HG03135 (cell line): ENCODE measurements around the gene ABHD16B.
"Not testable (repeated sequence)": the region's sequence is repeated elsewhere in the genome, so short reads cannot be mapped to it uniquely, and the experiment has no call there.

Source experiments
- ATAC-seq: cut with Tn5 transposase; IDR thresholded peaks from one replicate; pipeline ENCODE4 v1.9.1; 2021; ENCODE audit warnings: mild to moderate bottlenecking, moderate library complexity; ENCODE audit not compliant: unreplicated experiment

Gene ABHD16B

GRCh38 chr20:63874241-63874640 lies 12.9 kb downstream of the ABHD16B start:
- ATAC-seq: not testable (repeated sequence)

- no peak for ATAC-seq
Observed at GRCh38 chr20:63876489-63877036, 15.3 kb downstream of the ABHD16B start.

GRCh38 chr20:63877755-63878470 lies 16.6 kb downstream of the ABHD16B start:
- ATAC-seq: no peak

- no peak for ATAC-seq
Observed at GRCh38 chr20:63878899-63879663, 17.8 kb downstream of the ABHD16B start.

GRCh38 chr20:63880901-63881300 lies 19.6 kb downstream of the ABHD16B start:
- not testable (repeated sequence) for ATAC-seq

GRCh38 chr20:63881451-63882226 lies 20.3 kb downstream of the ABHD16B start:
- ATAC-seq: no peak

- no peak for ATAC-seq
Observed at GRCh38 chr20:63882257-63883200, 21.2 kb downstream of the ABHD16B start.

GRCh38 chr20:63883201-63883593 lies 21.9 kb downstream of the ABHD16B start:
- no peak for ATAC-seq

GRCh38 chr20:63884506-63885263 lies 23.4 kb downstream of the ABHD16B start:
- ATAC-seq: no peak

- no peak for ATAC-seq
Observed at GRCh38 chr20:63885264-63886053, 24.2 kb downstream of the ABHD16B start.

- ATAC-seq: no peak
Observed at GRCh38 chr20:63886054-63886419, 24.7 kb downstream of the ABHD16B start.

- ATAC-seq: no peak
Observed at GRCh38 chr20:63886921-63887320, 25.6 kb downstream of the ABHD16B start.

GRCh38 chr20:63889241-63890200 lies 28.2 kb downstream of the ABHD16B start:
- ATAC-seq: no peak

- ATAC-seq: no peak
Observed at GRCh38 chr20:63890201-63890576, 28.9 kb downstream of the ABHD16B start.

- ATAC-seq: no peak
Observed at GRCh38 chr20:63890616-63891015, 29.3 kb downstream of the ABHD16B start.

GRCh38 chr20:63891061-63892002 lies 30.0 kb downstream of the ABHD16B start:
- no peak for ATAC-seq
